ENCODE data around the gene NBPF1. TPM values are rescaled to one million over a fixed set of nuclear protein-coding genes. Genes with fewer than 3 reads are reported as not detected.
"Not testable (repeated sequence)": the region's sequence is repeated elsewhere in the genome, so short reads cannot be mapped to it uniquely, and the experiment has no call there.

NBPF1 gene
- total RNA-seq, 2 experiments from 2014 or later, result 1.6 to 1.9 TPM

DNA sequence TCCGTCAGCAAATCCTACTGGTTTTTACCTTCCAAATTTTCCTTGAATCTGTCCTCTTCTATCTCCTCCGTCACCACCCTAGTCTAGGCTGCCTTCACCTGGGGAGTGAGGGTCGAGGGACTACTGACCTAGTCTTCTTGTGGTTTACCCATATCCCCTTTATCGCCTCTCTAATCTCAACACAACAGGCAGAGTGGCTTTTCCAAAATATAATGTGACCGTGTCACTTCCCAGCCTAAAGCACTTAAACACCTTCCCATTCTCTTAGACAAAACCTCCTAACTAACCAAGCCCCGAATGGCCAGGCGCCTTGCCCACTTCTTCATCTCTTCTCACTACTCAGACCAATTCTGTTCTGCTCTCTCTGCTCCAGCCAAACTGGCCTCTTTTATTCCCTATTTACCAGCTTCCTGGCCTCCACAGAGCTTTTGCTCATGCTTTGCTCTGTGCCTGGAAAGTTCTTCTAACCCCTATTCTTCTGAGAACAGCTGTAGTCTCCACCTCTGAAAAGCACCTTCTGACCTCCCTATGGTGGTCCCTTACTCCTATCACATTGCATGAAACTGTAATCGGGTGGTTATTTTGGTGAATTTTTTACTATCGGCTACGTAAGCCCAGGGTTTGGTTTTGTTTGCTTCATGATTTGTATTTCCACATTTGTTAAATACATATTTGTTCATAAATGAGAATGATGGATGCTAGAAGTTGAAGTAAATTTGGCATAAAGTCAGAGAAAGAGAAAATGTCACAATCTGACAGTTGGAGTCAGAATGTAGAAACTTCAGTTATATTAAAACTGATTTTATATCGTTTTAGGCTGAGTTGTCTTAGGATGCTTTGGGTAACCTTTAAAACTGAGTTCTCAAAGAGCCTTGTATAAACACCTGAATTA, 1.2 kb upstream of the NBPF1 start:
- CTCF ChIA-PET, result no interaction called here

DNA sequence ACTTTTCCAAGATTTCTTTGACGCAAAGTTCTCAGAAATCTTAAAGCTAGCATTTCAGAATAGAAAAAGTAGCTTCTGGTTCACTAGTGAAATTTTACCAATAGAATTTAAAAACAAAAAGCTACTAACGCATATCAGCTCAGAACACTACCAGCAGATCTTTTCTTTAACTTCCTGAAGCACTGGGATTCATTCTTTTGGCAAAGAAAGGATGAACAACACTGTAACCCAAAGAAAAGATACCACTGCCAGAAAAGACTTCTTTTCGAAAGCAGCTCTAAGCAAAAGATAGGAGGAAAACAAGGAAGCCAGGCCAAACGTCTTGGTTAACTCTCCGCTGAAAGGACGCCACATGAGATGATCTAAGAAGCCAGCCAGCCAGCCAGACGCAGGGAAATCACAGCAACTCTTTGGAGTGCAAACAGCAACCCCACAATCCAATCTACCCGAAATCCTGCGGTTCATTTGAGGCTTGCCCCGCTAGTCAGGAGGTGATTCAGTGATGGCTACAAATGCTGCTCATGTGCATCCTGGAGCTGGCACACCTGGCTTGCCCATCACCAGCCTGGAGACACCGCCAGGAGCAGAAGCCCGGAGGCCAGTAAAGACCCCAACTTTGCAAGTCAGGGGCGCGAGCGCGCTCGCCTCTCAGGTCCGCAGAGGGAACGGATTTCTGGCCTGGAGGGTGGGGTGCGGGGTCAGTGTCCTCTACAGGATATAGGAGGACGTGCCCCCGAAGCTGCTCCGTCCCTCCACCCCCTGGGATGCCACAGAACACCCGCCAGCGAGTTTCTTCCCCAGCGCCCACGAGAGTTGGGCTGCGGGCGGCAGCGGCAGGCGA, 812 bp downstream of the NBPF1 start:
- intact Hi-C loops (cut with micrococcal nuclease), result loop anchor here (5.0 kb wide), 1 partner anchor 245 kb away; the partner anchor contains the start of gene SZRD1

More for the DNA sequence above, 1.2 kb upstream of the NBPF1 start:
- Mint-ChIP-seq H3K4me3 (no peak overlapping the region), H3K36me3 (ENCODE audit: low read depth) (no peaks in the 10 kb centered on the region), H3K9me3 (no peaks in the 10 kb centered on the region), H3K27me3 (ENCODE audit: low read depth) (no peaks in the 10 kb centered on the region), H3K4me1 (ENCODE audit: low read depth) (no peaks in the 10 kb centered on the region), H3K27ac (no peak overlapping the region)
- intact Hi-C loops (cut with micrococcal nuclease), result loop anchor here (5.0 kb wide), 1 partner anchor 247 kb away; the partner anchor contains the start of gene SZRD1
- no peak for DNase-seq

DNA sequence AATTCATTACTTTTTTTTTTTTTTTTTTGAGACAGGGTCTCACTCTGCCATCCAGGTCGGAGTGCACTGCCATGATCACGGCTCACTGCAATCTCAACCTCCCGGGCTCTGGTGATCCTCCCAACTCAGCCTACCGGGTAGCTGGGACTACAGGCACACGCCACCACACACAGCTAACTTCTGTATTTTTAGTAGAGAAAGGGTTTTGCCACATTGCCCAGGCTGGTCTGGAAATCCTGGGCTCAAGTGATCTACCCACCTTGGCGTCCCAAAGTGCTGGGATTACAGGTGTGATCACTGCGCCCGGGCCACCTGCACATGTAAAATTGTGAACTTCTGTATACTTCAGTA, 1.4 kb downstream of the NBPF1 start:
- H3K9me3 Mint-ChIP-seq; H3K4me1 Mint-ChIP-seq (ENCODE audit: low read depth); H3K36me3 Mint-ChIP-seq (ENCODE audit: low read depth); H3K27me3 Mint-ChIP-seq (ENCODE audit: low read depth); H3K4me3 Mint-ChIP-seq; H3K27ac Mint-ChIP-seq; DNase-seq: not testable (repeated sequence)
- CTCF ChIA-PET, result interaction anchor here (0.6 to 2.1 kb wide), 8 partner anchors 9 to 767 kb away, joined by 3 to 16 read pairs (median 4); no protein-coding TSS in a partner anchor
- intact Hi-C loops (cut with micrococcal nuclease), result loop anchor here (5.0 kb wide), 1 partner anchor 245 kb away; the partner anchor contains the start of gene SZRD1

More for the DNA sequence above, 812 bp downstream of the NBPF1 start:
- no peaks in the 10 kb centered on the region for H3K4me1 Mint-ChIP-seq (ENCODE audit: low read depth)
- H3K27me3 Mint-ChIP-seq (ENCODE audit: low read depth), result no peaks in the 10 kb centered on the region
- no peak overlapping the region for H3K27ac Mint-ChIP-seq
- peak; percentile 56 for DNase-seq
- H3K9me3 Mint-ChIP-seq, result no peaks in the 10 kb centered on the region
- CTCF ChIA-PET, result interaction anchor here (0.6 to 2.1 kb wide), 6 partner anchors 8 to 768 kb away, joined by 3 to 16 read pairs (median 4); no protein-coding TSS in a partner anchor
- no peak overlapping the region for H3K4me3 Mint-ChIP-seq
- no peaks in the 10 kb centered on the region for H3K36me3 Mint-ChIP-seq (ENCODE audit: low read depth)

DNA sequence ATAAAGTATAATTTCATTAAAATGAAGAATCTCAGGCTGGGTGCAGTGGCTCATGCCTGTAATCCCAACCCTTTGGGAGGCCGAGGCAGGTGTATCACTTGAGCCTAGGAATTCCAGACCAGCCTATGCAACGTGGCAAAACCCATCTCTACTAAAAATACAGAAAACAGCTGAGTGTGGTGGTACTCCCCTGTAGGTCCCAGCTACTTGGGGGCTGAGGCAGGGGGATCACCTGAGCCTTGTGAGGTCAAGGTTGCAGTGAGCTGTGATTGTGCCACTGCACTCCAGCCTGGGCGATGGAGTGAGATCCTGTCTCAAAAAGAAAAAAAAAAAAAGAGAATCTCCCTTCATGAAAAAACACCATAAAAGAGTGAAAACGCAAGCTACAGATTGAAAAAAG, 2.2 kb downstream of the NBPF1 start:
- not testable (repeated sequence) for DNase-seq; H3K4me3 Mint-ChIP-seq; H3K4me1 Mint-ChIP-seq (ENCODE audit: low read depth); H3K27ac Mint-ChIP-seq; H3K36me3 Mint-ChIP-seq (ENCODE audit: low read depth); H3K9me3 Mint-ChIP-seq; H3K27me3 Mint-ChIP-seq (ENCODE audit: low read depth)
- intact Hi-C loops (cut with micrococcal nuclease), result loop anchor here (5.0 kb wide), 1 partner anchor 244 kb away; the partner anchor contains the start of gene SZRD1
- CTCF ChIA-PET, result interaction anchor here (0.7 to 2.1 kb wide), 4 partner anchors 10 to 145 kb away, joined by 3 to 16 read pairs (median 8); no protein-coding TSS in a partner anchor

DNA sequence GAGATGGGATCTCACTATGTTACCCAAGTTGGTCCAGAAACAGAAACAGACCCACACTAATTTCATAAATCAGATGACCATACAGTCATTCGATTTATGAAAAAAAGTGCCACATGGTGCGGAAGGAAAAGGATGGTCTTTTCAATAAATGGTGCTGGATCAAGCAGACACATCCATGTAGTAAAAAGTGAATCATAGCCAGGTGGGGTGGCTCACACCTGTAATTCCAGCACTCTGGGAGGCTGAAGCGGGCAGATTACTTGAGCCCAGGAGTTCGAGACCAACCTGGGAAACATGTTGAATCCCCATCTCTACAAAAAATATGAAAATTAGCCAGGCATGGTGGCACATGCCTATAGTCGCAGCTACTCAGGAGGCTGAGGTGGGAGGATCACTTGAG, 2.8 kb downstream of the NBPF1 start:
- CTCF ChIA-PET, result interaction anchor here (2.7 kb wide), 1 partner anchor 11 kb away, joined by 26 read pairs; no protein-coding TSS in a partner anchor
- H3K4me3 Mint-ChIP-seq; H3K4me1 Mint-ChIP-seq (ENCODE audit: low read depth); DNase-seq; H3K9me3 Mint-ChIP-seq; H3K36me3 Mint-ChIP-seq (ENCODE audit: low read depth); H3K27ac Mint-ChIP-seq; H3K27me3 Mint-ChIP-seq (ENCODE audit: low read depth): not testable (repeated sequence)
- intact Hi-C loops (cut with micrococcal nuclease), result loop anchor here (5.0 kb wide), 1 partner anchor 243 kb away; the partner anchor contains the start of gene SZRD1

DNA sequence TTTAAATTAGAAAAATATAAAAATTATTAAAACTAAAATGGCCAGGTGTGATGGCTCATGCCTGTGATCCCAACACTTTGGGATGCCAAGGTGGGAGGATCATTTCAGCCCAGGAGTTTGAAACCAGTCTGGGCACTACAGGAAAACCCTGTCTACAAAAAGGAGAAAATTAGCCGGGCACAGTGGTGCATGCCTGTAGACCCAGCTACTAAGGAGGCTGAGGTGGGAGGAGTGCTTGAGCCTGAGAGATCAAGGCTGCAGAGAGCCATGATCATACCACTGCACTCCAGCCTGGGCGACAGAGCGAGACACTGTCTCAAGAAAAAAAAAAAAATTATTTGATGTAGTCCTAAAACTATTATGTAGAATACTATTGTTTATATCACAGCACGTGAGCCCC, 3.6 kb downstream of the NBPF1 start:
- H3K4me1 Mint-ChIP-seq (ENCODE audit: low read depth); H3K27me3 Mint-ChIP-seq (ENCODE audit: low read depth); DNase-seq; H3K9me3 Mint-ChIP-seq; H3K4me3 Mint-ChIP-seq; H3K27ac Mint-ChIP-seq; H3K36me3 Mint-ChIP-seq (ENCODE audit: low read depth): not testable (repeated sequence)
- intact Hi-C loops (cut with micrococcal nuclease), result loop anchor here (5.0 kb wide), 1 partner anchor 242 kb away; the partner anchor contains the start of gene SZRD1
- CTCF ChIA-PET, result interaction anchor here (0.8 to 2.7 kb wide), 3 partner anchors 12 to 312 kb away, joined by 3 to 26 read pairs (median 3); partner anchors contain the start of gene CROCC

DNA sequence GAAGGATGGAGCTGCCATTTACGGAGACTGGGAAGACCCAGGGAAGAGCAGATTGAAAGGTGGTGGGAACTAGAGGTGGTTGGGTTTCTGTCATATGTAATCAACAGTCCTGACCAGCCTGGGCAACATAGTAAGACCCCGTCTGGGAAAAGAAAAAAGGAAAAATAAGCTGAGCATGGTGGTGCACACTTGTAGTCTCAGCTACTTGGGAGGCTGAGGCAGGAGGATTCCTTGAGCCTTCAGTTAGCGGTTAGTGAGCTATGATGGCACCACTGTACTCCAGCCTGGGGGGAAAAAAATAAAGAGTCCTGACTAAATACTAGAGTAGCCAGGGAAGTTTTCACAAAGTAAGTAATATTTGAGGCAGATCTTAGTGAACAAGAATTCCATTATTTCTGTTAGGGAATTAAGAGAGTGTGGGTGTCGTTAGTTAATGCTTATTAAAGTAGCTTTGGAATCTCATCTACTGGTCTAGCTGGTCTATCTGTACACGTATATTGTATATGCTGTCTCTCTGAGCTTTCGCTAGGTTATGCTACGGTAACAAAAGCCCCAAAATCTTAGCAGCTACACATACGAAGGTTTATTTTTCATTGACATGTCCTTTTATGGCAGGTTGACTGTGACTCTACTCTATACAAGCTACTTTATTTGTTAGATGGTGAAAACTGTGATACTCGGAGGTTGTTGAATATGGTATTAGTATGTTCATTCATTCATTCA, 4.4 kb downstream of the NBPF1 start:
- no peak overlapping the region for H3K27ac Mint-ChIP-seq
- H3K27me3 Mint-ChIP-seq (ENCODE audit: low read depth), result no peaks in the 10 kb centered on the region
- H3K36me3 Mint-ChIP-seq (ENCODE audit: low read depth), result no peaks in the 10 kb centered on the region
- CTCF ChIA-PET, result interaction anchor here (0.6 to 2.7 kb wide), 5 partner anchors 12 to 338 kb away, joined by 3 to 26 read pairs (median 3); partner anchors contain the start of gene CROCC
- H3K4me3 Mint-ChIP-seq, result no peak overlapping the region
- intact Hi-C loops (cut with micrococcal nuclease), result no loop called here
- H3K9me3 Mint-ChIP-seq, result no peaks in the 10 kb centered on the region
- DNase-seq, result no peak
- H3K4me1 Mint-ChIP-seq (ENCODE audit: low read depth), result no peaks in the 10 kb centered on the region

DNA sequence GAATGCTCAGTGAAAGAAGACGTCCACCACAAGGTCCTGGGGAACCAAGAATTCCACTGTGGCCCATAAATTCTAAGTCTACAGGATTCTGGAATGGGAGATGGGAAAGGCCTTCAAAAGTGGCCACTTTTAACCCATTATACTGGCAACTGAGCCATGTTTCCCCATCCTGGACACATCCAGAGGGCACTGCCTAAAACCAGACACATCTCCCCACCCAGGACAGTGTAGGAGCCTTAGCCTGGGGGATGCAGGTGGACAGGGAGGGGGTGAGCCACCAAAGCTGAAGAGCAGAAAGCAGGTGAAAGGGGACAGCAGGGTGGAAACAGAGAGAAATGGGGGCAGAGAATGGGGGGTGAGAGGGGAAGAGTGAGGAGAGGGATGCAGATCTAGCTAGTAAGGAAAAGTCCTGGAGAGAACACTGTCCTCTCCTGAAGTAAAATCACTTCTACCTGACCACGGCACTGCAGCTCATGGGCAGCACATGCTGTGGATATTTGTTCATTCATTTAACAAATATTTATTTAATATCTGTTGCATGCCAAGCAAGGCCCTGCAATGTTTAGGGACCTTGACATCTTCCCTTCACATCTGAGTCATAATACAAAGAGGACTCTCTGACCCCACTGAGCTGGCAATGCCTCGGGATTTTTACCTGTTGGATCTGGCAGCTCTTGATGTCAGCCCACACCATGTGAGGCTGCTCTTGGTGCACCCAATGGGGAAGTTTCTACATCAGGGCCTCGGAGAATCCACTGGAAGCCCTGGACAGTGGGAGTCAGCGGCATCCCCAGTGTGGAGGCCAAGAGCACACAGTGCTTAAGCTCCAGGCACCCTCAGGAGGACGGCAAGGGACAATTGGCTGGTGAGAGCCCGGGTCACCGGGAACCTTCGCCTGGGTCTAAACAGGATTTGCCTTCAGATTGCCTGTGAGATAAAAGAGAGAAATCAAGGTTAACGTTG, 5.2 kb downstream of the NBPF1 start:
- H3K4me1 Mint-ChIP-seq (ENCODE audit: low read depth); DNase-seq; intact Hi-C loops (cut with micrococcal nuclease); H3K4me3 Mint-ChIP-seq; H3K27me3 Mint-ChIP-seq (ENCODE audit: low read depth); H3K9me3 Mint-ChIP-seq; H3K36me3 Mint-ChIP-seq (ENCODE audit: low read depth); H3K27ac Mint-ChIP-seq: not testable (repeated sequence)
- CTCF ChIA-PET, result interaction anchor here (0.6 to 2.7 kb wide), 2 partner anchors 13 to 339 kb away, joined by 6 to 26 read pairs; no protein-coding TSS in a partner anchor

DNA sequence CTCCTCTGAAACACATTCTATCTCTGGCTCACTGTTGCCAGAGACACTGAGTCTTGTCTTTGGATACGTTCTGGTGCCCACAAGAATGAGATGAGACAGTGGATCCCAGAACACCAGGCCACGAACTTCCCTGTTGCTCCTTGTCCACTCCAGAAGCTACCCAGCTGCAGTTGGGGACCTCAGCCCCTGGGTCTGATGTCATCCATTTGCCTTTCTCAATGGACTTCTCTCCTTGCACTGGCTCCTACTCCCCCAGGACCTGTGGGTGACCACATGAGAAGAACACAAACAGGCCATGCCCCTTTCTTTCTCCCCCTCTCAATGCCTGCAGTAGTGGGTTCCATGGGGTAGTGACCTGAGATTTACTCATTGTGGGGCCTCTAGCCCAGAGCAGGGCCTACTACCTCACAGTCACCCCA, 5.9 kb downstream of the NBPF1 start:
- no peaks in the 10 kb centered on the region for H3K4me1 Mint-ChIP-seq (ENCODE audit: low read depth)
- no peaks in the 10 kb centered on the region for H3K27me3 Mint-ChIP-seq (ENCODE audit: low read depth)
- no peak for DNase-seq
- CTCF ChIA-PET, result no interaction called here
- H3K27ac Mint-ChIP-seq, result no peak overlapping the region
- H3K9me3 Mint-ChIP-seq, result no peaks in the 10 kb centered on the region
- H3K36me3 Mint-ChIP-seq (ENCODE audit: low read depth), result no peaks in the 10 kb centered on the region
- no peak overlapping the region for H3K4me3 Mint-ChIP-seq
- intact Hi-C loops (cut with micrococcal nuclease), result no loop called here

DNA sequence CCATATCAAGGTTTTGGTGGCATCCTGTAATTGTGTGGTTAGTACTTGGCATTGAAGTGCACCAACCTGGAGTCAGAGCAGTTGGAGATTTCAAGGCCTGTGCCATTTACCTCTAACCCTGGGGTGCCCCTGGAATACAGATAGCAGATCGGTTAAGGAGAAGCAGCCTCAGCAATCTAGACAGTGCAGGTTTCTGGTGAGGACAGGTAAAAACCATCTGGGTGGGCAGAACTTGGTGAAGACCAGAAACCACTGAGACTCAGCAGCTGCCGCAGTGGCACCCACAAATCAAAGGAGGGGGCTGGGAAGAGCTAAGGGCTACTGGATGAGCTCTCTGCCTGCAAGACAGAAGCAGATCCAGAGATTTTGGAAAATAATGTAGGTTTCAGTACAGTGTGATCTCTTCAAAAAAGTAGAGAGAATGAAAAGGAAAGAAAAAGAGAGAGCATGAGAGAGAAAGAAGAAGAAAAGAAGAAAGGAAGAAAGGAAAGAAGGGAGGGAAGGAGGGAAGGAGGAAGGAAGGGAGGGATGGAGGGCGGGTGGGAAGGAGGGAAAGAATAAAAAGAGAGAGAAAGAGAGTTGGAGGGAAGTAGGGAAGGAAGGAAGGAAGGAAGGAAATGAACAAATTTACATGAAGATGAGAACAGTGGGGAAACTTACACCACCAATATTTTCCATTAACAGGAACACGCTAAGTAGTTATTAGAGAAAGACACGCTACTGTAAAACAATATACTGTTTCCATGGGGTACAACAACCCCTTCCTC, 6.5 kb downstream of the NBPF1 start:
- DNase-seq; H3K27ac Mint-ChIP-seq; H3K36me3 Mint-ChIP-seq (ENCODE audit: low read depth); CTCF ChIA-PET; intact Hi-C loops (cut with micrococcal nuclease); H3K4me1 Mint-ChIP-seq (ENCODE audit: low read depth); H3K4me3 Mint-ChIP-seq; H3K9me3 Mint-ChIP-seq; H3K27me3 Mint-ChIP-seq (ENCODE audit: low read depth): not testable (repeated sequence)

Measured in activated naive CD4-positive, alpha-beta T cell treated with anti-CD3 and anti-CD28 coated beads for 36 hours (primary cell).